Suprapubic skin (tissue), 4 donors: Measurements from ENCODE around the gene TMEM109. TPM values are rescaled to one million over a fixed set of nuclear protein-coding genes. Genes with fewer than 3 reads are reported as not detected.

Experiments used
- DNase-seq, 2 donors: peaks; one replicate each; pipeline ENCODE4 v3.0.0-alpha.2; 2019; ENCODE audit warnings: low spot score in 2 of 2
- H3K27ac ChIP-seq: fragments of 200-600 bp; sonication (generic); one replicate; pipeline ENCODE4 v1.5.1; 2019
- H3K27me3 ChIP-seq: fragments of 200-600 bp; sonication (generic); one replicate; pipeline ENCODE4 v1.5.1; 2019
- H3K36me3 ChIP-seq: fragments of 200-600 bp; sonication (generic); one replicate; pipeline ENCODE4 v1.5.1; 2019
- H3K4me1 ChIP-seq: fragments of 200-600 bp; sonication (generic); one replicate; pipeline ENCODE4 v1.5.1; 2019
- H3K4me3 ChIP-seq: fragments of 200-600 bp; sonication (generic); one replicate; pipeline ENCODE4 v1.5.1; 2019; ENCODE audit warnings: mild to moderate bottlenecking
- H3K9me3 ChIP-seq: fragments of 200-600 bp; sonication (generic); one replicate; pipeline ENCODE4 v1.5.1; 2019
- CTCF ChIP-seq, 2 donors: fragments of 200-600 bp in 1 of 2; fragments of 450-650 bp in 1 of 2; sonication (generic) in 1 of 2; IDR thresholded peaks; one replicate each; pipeline ENCODE4 v1.5.1; 2016 to 2019; ENCODE audit warnings: antibody characterized with exemption in 2 of 2, mild to moderate bottlenecking in 1 of 2, moderate library complexity in 1 of 2
- EP300 ChIP-seq: sonication (generic); formaldehyde crosslinking; IDR thresholded peaks from one replicate; pipeline ENCODE4 v1.6.1; 2017; ENCODE audit warnings: antibody characterized with exemption
- POLR2A ChIP-seq, 2 donors: fragments of 450-650 bp; IDR thresholded peaks; one replicate each; pipeline ENCODE4 v1.6.1; 2017; ENCODE audit warnings: antibody characterized with exemption in 2 of 2, mild to moderate bottlenecking in 2 of 2, moderate library complexity in 2 of 2
- POLR2AphosphoS5 ChIP-seq, 3 donors: sonication (generic); formaldehyde crosslinking; IDR thresholded peaks; one replicate each; pipeline ENCODE4 v1.6.1; 2017; ENCODE audit warnings: antibody characterized with exemption in 3 of 3
- whole genome bisulfite sequencing: methylation state at CpG from one replicate; pipeline ENCODE4 v1.1.5; 2018; 5-methylcytosine and 5-hydroxymethylcytosine counted together
- total RNA-seq, 4 donors: library from RNA; depleted of rRNA; stranded (reverse); fragments of >200 nt; gene quantifications; one replicate each; pipeline ENCODE4 v1.1.0, GENCODE V29; 2016

Gene TMEM109
- total RNA-seq, 4 donors from 2014 or later, result 67.4 to 128 (median 110) TPM

DNA sequence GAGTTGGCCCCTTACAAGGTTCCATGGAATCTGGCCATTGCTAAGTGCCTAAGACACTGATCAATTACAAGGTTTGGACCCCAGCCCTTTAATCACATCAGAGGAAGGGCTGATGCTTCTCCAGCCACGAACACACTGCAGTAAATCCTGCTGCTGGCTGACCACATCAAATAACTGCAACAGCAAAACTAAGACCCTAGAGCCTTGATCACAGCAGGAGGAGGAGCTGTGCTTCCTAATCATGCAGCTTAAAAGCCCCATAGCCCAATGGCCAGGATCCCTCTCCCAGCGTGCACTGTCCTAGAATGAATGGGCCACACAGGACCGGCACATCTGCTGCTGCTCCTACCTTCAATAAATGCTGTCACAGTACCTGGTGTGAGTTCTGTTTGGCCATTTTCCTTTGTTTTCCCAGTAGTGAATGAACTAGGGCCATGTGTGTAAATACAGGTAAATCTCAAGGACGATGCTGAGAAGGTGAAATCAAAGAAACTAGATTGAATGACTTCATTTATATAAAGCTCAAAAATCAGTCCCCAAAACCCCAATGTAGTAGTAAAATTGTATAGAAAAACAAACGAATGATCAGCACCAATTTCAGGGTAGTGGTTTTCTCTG lies 33.9 kb upstream of the TMEM109 start:
- WGBS, result 77% methylated on average over 5 of the region's 5 CpGs
- Histone ChIP-seq H3K4me1 (no peaks in the 10 kb centered on the region), H3K27ac (no peak overlapping the region), H3K27me3 (no peaks in the 10 kb centered on the region), H3K36me3 (peaks cover 30% of the 10 kb centered on the region), H3K4me3 (no peak overlapping the region), H3K9me3 (no peaks in the 10 kb centered on the region)
- no peak for DNase-seq
- TF ChIP-seq POLR2A (IDR thresholded peaks at IDR 0.05) (no peak), EP300 (no peak), POLR2AphosphoS5 (IDR thresholded peaks at IDR 0.05) (no peak), CTCF (IDR thresholded peaks at IDR 0.05) (no peak)

GRCh38 chr11:60880643-60881282 lies 33.2 kb upstream of the TMEM109 start:
- Histone ChIP-seq H3K9me3 (no peaks in the 10 kb centered on the region), H3K36me3 (peaks cover 30% of the 10 kb centered on the region), H3K27me3 (no peaks in the 10 kb centered on the region), H3K4me3 (no peak overlapping the region), H3K4me1 (no peaks in the 10 kb centered on the region), H3K27ac (no peak overlapping the region)
- no peak for DNase-seq
- TF ChIP-seq CTCF (IDR thresholded peaks at IDR 0.05) (no peak), POLR2A (IDR thresholded peaks at IDR 0.05) (no peak), EP300 (no peak), POLR2AphosphoS5 (IDR thresholded peaks at IDR 0.05) (no peak)
- WGBS, result 90% methylated on average over 8 of the region's 8 CpGs

GRCh38 chr11:60887556-60887955 lies 26.4 kb upstream of the TMEM109 start:
- no peak overlapping the region for H3K4me3 ChIP-seq
- peaks cover 37% of the 10 kb centered on the region for H3K36me3 ChIP-seq
- no peaks in the 10 kb centered on the region for H3K9me3 ChIP-seq
- peaks cover 3% of the 10 kb centered on the region for H3K4me1 ChIP-seq
- TF ChIP-seq POLR2A (IDR thresholded peaks at IDR 0.05), result no peak
- TF ChIP-seq CTCF (IDR thresholded peaks at IDR 0.05), result peak; percentile 8 to 46
- 69% methylated on average over 5 of the region's 5 CpGs for WGBS
- H3K27ac ChIP-seq, result no peak overlapping the region
- no peak for DNase-seq
- no peaks in the 10 kb centered on the region for H3K27me3 ChIP-seq

GRCh38 chr11:60889869-60890311 lies 24.1 kb upstream of the TMEM109 start:
- WGBS, result 61% methylated on average over 6 of the region's 6 CpGs
- DNase-seq, result no peak
- Histone ChIP-seq H3K9me3 (no peaks in the 10 kb centered on the region), H3K27me3 (no peaks in the 10 kb centered on the region), H3K27ac (no peak overlapping the region), H3K36me3 (peaks cover 61% of the 10 kb centered on the region), H3K4me1 (peaks cover 3% of the 10 kb centered on the region), H3K4me3 (no peak overlapping the region)
- TF ChIP-seq EP300 (no peak), CTCF (IDR thresholded peaks at IDR 0.05) (no peak), POLR2A (IDR thresholded peaks at IDR 0.05) (no peak), POLR2AphosphoS5 (IDR thresholded peaks at IDR 0.05) (no peak)

GRCh38 chr11:60890696-60891095 lies 23.3 kb upstream of the TMEM109 start:
- H3K36me3 ChIP-seq, result peaks cover 69% of the 10 kb centered on the region
- H3K4me3 ChIP-seq, result no peak overlapping the region
- no peak overlapping the region for H3K27ac ChIP-seq
- peaks cover 3% of the 10 kb centered on the region for H3K4me1 ChIP-seq
- no peak for DNase-seq
- 46% methylated on average over 5 of the region's 5 CpGs for WGBS
- H3K27me3 ChIP-seq, result no peaks in the 10 kb centered on the region
- TF ChIP-seq CTCF (IDR thresholded peaks at IDR 0.05) (no peak), POLR2AphosphoS5 (IDR thresholded peaks at IDR 0.05) (no peak), POLR2A (IDR thresholded peaks at IDR 0.05) (no peak), EP300 (no peak)
- no peaks in the 10 kb centered on the region for H3K9me3 ChIP-seq
